Nephron (organoid): ENCODE measurements around the gene XAGE2.

Experiments
- H3K27ac Mint-ChIP-seq, 3 experiments: 2 replicates each; pipeline ENCODE4 v1.8.0; 2020; ENCODE audit warnings: mixed read lengths in 3 of 3, mild to moderate bottlenecking in 2 of 3, moderate library complexity in 1 of 3
- H3K27me3 Mint-ChIP-seq: 2 replicates; pipeline ENCODE4 v1.8.0; 2021; ENCODE audit warnings: low read depth, mild to moderate bottlenecking, moderate library complexity, mixed read lengths
- H3K36me3 Mint-ChIP-seq: 2 replicates; pipeline ENCODE4 v1.8.0; 2020; ENCODE audit warnings: low read depth, mixed read lengths
- H3K4me1 Mint-ChIP-seq: 2 replicates; pipeline ENCODE4 v1.8.0; 2020; ENCODE audit warnings: mixed read lengths
- H3K4me3 Mint-ChIP-seq, 3 experiments: 2 replicates each; pipeline ENCODE4 v1.8.0; 2020; ENCODE audit warnings: mild to moderate bottlenecking in 3 of 3, mixed read lengths in 3 of 3, moderate library complexity in 2 of 3
- H3K9me3 Mint-ChIP-seq: 2 replicates; pipeline ENCODE4 v1.8.0; 2020; ENCODE audit warnings: mixed read lengths
- TF ChIP-seq, protein P1 (sequence below), 3 experiments: fragments of 200-600 bp; sonication (generic); IDR thresholded peaks; one replicate each; pipeline ENCODE4 v1.5.0; 2021; ENCODE audit warnings: antibody characterized with exemption in 3 of 3; ENCODE audit not compliant: unreplicated experiment in 3 of 3

Gene XAGE2

DNA sequence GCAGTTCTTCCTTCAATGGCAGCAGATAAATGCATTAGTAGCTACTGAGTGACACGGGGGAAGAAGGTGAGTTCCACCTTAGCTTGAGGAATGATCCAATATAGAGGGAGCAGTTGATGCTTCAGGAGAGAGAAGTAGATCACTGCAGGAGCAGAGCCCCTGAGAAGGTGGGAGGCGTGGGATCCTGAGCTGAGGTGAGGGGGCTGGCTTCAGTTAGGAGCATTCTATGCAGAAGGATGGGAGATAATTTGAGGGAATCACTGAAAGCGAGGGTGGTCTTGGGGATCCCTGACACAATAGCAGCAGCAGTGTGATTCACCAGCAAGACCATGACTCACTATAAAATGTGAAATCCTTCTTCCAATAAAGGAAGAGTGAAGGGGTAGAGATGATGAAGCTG is 48.0 kb downstream of the XAGE2 start:
- H3K9me3 Mint-ChIP-seq, result peaks cover 3% of the 10 kb centered on the region
- peaks cover under 1% of the 10 kb centered on the region for H3K27me3 Mint-ChIP-seq
- H3K4me3 Mint-ChIP-seq, result no peak overlapping the region
- H3K27ac Mint-ChIP-seq, result no peak overlapping the region
- no peaks in the 10 kb centered on the region for H3K4me1 Mint-ChIP-seq
- H3K36me3 Mint-ChIP-seq, result no peaks in the 10 kb centered on the region
- TF ChIP-seq, protein P1, sequence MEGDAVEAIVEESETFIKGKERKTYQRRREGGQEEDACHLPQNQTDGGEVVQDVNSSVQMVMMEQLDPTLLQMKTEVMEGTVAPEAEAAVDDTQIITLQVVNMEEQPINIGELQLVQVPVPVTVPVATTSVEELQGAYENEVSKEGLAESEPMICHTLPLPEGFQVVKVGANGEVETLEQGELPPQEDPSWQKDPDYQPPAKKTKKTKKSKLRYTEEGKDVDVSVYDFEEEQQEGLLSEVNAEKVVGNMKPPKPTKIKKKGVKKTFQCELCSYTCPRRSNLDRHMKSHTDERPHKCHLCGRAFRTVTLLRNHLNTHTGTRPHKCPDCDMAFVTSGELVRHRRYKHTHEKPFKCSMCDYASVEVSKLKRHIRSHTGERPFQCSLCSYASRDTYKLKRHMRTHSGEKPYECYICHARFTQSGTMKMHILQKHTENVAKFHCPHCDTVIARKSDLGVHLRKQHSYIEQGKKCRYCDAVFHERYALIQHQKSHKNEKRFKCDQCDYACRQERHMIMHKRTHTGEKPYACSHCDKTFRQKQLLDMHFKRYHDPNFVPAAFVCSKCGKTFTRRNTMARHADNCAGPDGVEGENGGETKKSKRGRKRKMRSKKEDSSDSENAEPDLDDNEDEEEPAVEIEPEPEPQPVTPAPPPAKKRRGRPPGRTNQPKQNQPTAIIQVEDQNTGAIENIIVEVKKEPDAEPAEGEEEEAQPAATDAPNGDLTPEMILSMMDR (IDR thresholded peaks at IDR 0.05; ENCODE audit: unreplicated experiment in 3 of 3), result no peak

DNA sequence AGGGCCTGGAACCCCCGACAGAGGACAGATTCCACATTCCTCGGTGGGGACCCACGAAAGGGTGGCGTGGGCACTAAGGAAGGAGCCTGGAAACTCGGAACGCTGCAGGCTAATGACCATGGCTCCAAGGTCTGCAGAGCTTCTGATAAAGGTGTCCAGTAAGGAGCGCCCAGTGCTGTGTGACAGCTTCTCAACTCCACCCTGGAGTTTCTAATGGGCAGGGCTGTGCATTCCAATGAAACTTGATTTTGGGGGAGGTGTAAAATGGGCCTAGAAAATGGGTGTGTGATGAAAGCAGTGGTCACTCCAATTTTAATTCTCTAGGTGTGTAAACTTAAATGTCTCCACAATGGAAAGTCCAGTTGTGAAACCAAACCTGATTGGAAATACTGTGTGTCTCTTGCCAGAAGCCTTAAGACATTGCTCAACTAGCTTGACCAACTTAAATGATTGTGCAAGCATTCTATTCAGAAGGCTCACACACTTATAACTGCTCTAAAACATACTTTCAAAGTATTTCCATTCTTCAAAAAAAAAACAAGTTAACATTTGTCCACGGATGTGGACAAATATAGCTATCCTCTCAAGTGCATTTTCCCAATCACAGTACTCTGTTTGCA is 52.1 kb downstream of the XAGE2 start:
- TF ChIP-seq, protein P1 (IDR thresholded peaks at IDR 0.05; ENCODE audit: unreplicated experiment in 3 of 3), result no peak
- H3K27ac Mint-ChIP-seq, result no peak overlapping the region
- no peaks in the 10 kb centered on the region for H3K4me1 Mint-ChIP-seq
- peaks cover 3% of the 10 kb centered on the region for H3K9me3 Mint-ChIP-seq
- H3K36me3 Mint-ChIP-seq, result no peaks in the 10 kb centered on the region
- H3K4me3 Mint-ChIP-seq, result no peak overlapping the region
- no peaks in the 10 kb centered on the region for H3K27me3 Mint-ChIP-seq

DNA sequence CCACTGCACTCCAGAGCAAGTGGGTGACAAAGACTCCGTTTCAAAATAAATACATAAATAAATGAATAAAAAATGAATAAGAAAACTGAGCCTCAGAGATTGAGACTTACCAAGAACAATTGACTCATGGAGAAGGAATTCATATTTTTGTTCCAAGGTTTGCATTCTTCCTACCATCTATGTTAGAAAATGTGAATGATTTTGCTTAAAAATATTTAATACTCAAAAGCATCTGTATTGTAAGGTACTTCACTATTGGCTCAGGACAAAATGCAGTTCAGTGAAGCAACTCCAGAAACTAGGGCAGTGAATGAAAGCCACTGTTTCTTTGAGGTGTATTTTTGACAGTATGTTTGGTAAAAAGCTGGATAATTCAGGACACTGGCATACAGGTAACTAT is 54.1 kb downstream of the XAGE2 start:
- Mint-ChIP-seq H3K36me3 (no peaks in the 10 kb centered on the region), H3K9me3 (peaks cover 3% of the 10 kb centered on the region), H3K27me3 (no peaks in the 10 kb centered on the region), H3K4me3 (no peak overlapping the region), H3K27ac (no peak overlapping the region), H3K4me1 (no peaks in the 10 kb centered on the region)
- TF ChIP-seq, protein P1 (IDR thresholded peaks at IDR 0.05; ENCODE audit: unreplicated experiment in 3 of 3), result no peak

DNA sequence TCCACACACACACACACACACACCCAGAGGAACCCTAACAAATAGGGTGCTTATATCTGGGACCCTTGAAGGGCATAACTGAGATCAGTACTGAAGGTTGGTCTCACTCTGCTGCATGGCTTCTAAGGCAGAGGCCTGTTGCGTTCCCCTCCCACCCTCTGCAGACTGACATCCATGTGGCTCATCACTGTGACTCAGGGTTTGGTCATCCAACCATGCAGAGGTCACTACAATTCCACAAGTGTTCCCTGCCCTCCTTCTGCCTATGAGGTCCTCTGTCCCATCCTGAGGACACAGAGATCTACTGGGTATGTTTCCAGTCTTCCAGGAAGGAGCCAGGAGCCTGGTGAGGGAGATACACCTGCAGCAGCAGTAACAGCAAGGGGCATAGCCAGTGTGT is 55.8 kb downstream of the XAGE2 start:
- Mint-ChIP-seq H3K27ac (no peak overlapping the region), H3K4me1 (no peaks in the 10 kb centered on the region), H3K36me3 (no peaks in the 10 kb centered on the region), H3K4me3 (no peak overlapping the region), H3K9me3 (no peaks in the 10 kb centered on the region), H3K27me3 (no peaks in the 10 kb centered on the region)
- TF ChIP-seq, protein P1 (IDR thresholded peaks at IDR 0.05; ENCODE audit: unreplicated experiment in 3 of 3), result no peak
